ENCODE data around the gene TSPAN9. TPM values are rescaled to one million over a fixed set of nuclear protein-coding genes. Genes with fewer than 3 reads are reported as not detected.

TSPAN9 gene
- total and polyA plus RNA-seq, 2 of the 4 experiments (the other 2 are of a cell fraction), result 17.7 to 39.1 TPM

DNA sequence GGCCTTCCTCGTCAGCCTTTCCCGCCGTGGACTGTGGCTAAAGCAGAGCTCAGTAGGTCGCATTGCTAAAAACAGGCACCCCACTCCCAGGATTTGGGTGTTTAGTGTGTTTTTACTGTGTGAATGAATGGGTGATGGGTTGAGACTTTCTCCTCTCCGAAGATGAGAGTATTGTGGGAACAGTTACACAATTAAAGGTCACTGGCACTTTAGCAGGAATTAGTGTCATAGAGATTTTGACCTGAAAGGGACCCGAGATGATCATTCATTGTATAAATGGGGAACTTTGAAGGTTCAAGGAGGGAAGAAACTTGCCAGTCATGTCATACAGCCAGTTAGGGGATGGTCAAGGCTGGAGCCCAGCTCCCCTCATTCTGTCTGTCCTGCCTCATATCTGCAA is 56.9 kb downstream of the TSPAN9 start:
- H3K27ac ChIP-seq (ENCODE audit: insufficient read depth, low read length), result no peak overlapping the region
- dilution Hi-C loops (cut with HindIII; ENCODE audit: low sequenced_read_pairs, unreplicated experiment) (no loop called here), intact Hi-C loops (cut with micrococcal nuclease) (loop anchor here (10.0 kb wide), 1 partner anchor 641 kb away; no protein-coding TSS in a partner anchor), in situ Hi-C loops (cut with MboI; ENCODE audit: low sequenced_read_pairs) (no loop called here)
- H4K5ac ChIP-seq (ENCODE audit: low read depth, low read length), result no peak overlapping the region
- no peak overlapping the region for H4K91ac ChIP-seq (ENCODE audit: insufficient read depth, low read depth, low read length)
- H2AK9ac ChIP-seq (replicated peaks; ENCODE audit: low read depth, low read length, poor library complexity), result no peak overlapping the region
- no peaks in the 10 kb centered on the region for H3K27me3 ChIP-seq (ENCODE audit: control insufficient read depth, insufficient read depth, low read length)
- H2AK5ac ChIP-seq (ENCODE audit: low read depth, low read length), result peak overlapping the region; percentile 74
- no peaks in the 10 kb centered on the region for H3K9me3 ChIP-seq (ENCODE audit: control insufficient read depth, insufficient read depth, low read length)
- no peaks in the 10 kb centered on the region for H3K36me3 ChIP-seq (ENCODE audit: control insufficient read depth, insufficient read depth, low read length)
- H3K79me1 ChIP-seq (ENCODE audit: low read depth in 1 of 2, low read length in 2 of 2), result peaks cover 0 to 17% of the 10 kb centered on the region in 2 experiments; a peak in 3 of 4 replicates
- H3K23ac ChIP-seq (ENCODE audit: low read depth, low read length), result no peak overlapping the region
- no peak overlapping the region for H2BK20ac ChIP-seq (ENCODE audit: low read depth, low read length)
- ATAC-seq (ENCODE audit: low read depth) (no peak), DNase-seq (no peak)
- H2BK15ac ChIP-seq (ENCODE audit: low read depth, low read length), result no peak overlapping the region
- peaks cover 21% of the 10 kb centered on the region for H3K4me1 ChIP-seq (ENCODE audit: control insufficient read depth, insufficient read depth, low read length)
- H3K4ac ChIP-seq (ENCODE audit: low read depth, low read length), result peak overlapping the region; percentile 56; the same call in 1 of the 2 replicates
- H3K9ac ChIP-seq (ENCODE audit: low read depth, low read length), result no peak overlapping the region
- H3K4me3 ChIP-seq (ENCODE audit: insufficient read depth, low read depth, low read length), result no peak overlapping the region
- ChIA-PET POLR2A (ENCODE audit: unreplicated experiment) (no interaction called here), CTCF (interaction anchor here (1.6 to 4.7 kb wide), 2 partner anchors 69 to 141 kb away, joined by 6 to 31 read pairs; no protein-coding TSS in a partner anchor)
- WGBS, 2 experiments (ENCODE audit: extremely low coverage in 2 of 2, insufficient read length in 1 of 2), result no CpG with 5 or more reads among the region's 6 CpGs
- no peak overlapping the region for H4K8ac ChIP-seq (ENCODE audit: low read depth in 2 of 2, low read length in 2 of 2)
- H3K9me1 ChIP-seq (ENCODE audit: insufficient read depth, low read length), result peaks cover 10% of the 10 kb centered on the region
- no peak for TF ChIP-seq MAFK (IDR thresholded peaks at IDR 0.05; ENCODE audit: low read depth, low read length)
- no peak for TF ChIP-seq SMC3 (IDR thresholded peaks at IDR 0.05; ENCODE audit: low read depth, low read length)
- TF ChIP-seq CEBPB (IDR thresholded peaks at IDR 0.05; ENCODE audit: low read depth, low read length), result no peak
- TF ChIP-seq, protein P1, sequence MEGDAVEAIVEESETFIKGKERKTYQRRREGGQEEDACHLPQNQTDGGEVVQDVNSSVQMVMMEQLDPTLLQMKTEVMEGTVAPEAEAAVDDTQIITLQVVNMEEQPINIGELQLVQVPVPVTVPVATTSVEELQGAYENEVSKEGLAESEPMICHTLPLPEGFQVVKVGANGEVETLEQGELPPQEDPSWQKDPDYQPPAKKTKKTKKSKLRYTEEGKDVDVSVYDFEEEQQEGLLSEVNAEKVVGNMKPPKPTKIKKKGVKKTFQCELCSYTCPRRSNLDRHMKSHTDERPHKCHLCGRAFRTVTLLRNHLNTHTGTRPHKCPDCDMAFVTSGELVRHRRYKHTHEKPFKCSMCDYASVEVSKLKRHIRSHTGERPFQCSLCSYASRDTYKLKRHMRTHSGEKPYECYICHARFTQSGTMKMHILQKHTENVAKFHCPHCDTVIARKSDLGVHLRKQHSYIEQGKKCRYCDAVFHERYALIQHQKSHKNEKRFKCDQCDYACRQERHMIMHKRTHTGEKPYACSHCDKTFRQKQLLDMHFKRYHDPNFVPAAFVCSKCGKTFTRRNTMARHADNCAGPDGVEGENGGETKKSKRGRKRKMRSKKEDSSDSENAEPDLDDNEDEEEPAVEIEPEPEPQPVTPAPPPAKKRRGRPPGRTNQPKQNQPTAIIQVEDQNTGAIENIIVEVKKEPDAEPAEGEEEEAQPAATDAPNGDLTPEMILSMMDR (conservative IDR thresholded peaks at IDR 0.05; ENCODE audit: low read depth, low read length), result no peak
- TF ChIP-seq, protein P2, sequence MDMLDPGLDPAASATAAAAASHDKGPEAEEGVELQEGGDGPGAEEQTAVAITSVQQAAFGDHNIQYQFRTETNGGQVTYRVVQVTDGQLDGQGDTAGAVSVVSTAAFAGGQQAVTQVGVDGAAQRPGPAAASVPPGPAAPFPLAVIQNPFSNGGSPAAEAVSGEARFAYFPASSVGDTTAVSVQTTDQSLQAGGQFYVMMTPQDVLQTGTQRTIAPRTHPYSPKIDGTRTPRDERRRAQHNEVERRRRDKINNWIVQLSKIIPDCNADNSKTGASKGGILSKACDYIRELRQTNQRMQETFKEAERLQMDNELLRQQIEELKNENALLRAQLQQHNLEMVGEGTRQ (IDR thresholded peaks at IDR 0.05; ENCODE audit: low read depth, low read length), result no peak
- TF ChIP-seq, protein P3, sequence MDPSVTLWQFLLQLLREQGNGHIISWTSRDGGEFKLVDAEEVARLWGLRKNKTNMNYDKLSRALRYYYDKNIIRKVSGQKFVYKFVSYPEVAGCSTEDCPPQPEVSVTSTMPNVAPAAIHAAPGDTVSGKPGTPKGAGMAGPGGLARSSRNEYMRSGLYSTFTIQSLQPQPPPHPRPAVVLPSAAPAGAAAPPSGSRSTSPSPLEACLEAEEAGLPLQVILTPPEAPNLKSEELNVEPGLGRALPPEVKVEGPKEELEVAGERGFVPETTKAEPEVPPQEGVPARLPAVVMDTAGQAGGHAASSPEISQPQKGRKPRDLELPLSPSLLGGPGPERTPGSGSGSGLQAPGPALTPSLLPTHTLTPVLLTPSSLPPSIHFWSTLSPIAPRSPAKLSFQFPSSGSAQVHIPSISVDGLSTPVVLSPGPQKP (IDR thresholded peaks at IDR 0.05; ENCODE audit: borderline replicate concordance, low read depth, low read length), result no peak
- TF ChIP-seq MAZ (IDR thresholded peaks at IDR 0.05; ENCODE audit: borderline replicate concordance, low read depth, low read length), result no peak
- TF ChIP-seq RAD21 (IDR thresholded peaks at IDR 0.05; ENCODE audit: low read length), result no peak
- TF ChIP-seq CHD1 (IDR thresholded peaks at IDR 0.05; ENCODE audit: low read depth, low read length), result no peak
- TF ChIP-seq POLR2A (IDR thresholded peaks at IDR 0.05; ENCODE audit: low read depth, low read length), result no peak
- no peak for TF ChIP-seq BHLHE40 (IDR thresholded peaks at IDR 0.05; ENCODE audit: low read depth, low read length)
- no peak for TF ChIP-seq RFX5 (IDR thresholded peaks at IDR 0.05; ENCODE audit: low read depth, low read length)
- TF ChIP-seq FOS (IDR thresholded peaks at IDR 0.05; ENCODE audit: low read depth, low read length), result no peak
- TF ChIP-seq RCOR1 (IDR thresholded peaks at IDR 0.05; ENCODE audit: insufficient replicate concordance, low read length), result no peak
- TF ChIP-seq NFE2L2 (IDR thresholded peaks at IDR 0.05; ENCODE audit: low read depth, low read length), result no peak
- TF ChIP-seq MXI1 (IDR thresholded peaks at IDR 0.05; ENCODE audit: borderline replicate concordance, low read depth, low read length), result no peak
- BruUV-seq (replicated peaks), result no TSS peak
- H3K4me2 ChIP-seq (ENCODE audit: low read depth, low read length), result no peak overlapping the region
- H2BK120ac ChIP-seq (ENCODE audit: low read depth, low read length), result no peak overlapping the region
- H3K18ac ChIP-seq (ENCODE audit: low read depth, low read length), result no peak overlapping the region
- no peak overlapping the region for H3K56ac ChIP-seq (ENCODE audit: extremely low read depth, insufficient read depth, low read length)
- H3K14ac ChIP-seq (replicated peaks; ENCODE audit: low read depth, low read length), result no peak overlapping the region
- H2AFZ ChIP-seq (replicated peaks; ENCODE audit: low read length, poor library complexity), result no peak overlapping the region
- H2BK5ac ChIP-seq (ENCODE audit: low read depth, low read length, poor library complexity, severe bottlenecking), result no peak overlapping the region
- H4K20me1 ChIP-seq (ENCODE audit: insufficient read depth, low read length), result peaks cover 12% of the 10 kb centered on the region; the same call in 1 of the 2 replicates
